Measurements from ENCODE around the gene SEPHS1.

DNA sequence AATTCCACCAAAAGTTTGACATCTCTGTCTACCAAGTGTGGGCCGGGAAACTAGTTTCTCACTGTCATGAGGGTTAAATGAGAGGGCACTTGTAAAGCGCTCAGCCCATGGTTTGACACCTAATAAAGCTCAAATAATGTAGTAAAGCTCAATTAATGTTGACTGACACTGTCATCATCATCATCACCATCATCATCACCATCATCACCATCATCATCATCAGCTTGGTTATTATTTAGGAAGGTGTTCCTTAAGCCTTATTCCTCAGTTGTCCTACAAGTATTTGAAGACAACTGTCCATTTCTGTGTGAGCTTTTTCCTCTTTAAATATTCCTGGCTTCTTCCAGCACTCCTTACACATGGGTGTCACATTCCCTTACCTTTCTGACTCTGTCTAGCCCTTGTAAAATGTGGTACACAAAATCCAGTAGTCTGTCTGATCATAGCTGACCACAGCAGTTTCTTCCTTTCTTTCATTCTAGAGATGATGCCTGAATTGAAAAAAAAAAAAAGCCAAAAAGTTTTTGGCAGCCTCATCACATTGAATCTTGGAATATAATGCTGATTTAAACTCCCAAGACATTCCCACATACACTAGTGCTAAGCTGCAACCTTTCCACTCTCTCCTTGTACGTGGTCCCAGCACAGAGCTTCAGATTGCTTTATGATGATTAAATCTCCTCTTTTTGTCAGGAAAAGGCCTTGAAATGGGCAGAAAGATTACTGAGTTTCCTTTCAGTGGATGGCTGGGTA is 40.6 kb upstream of the SEPHS1 start:
- TF ChIP-seq POLR2AphosphoS5 (IDR thresholded peaks at IDR 0.05; ENCODE audit: low read depth, low read length) (no peak), TAF1 (IDR thresholded peaks at IDR 0.05; ENCODE audit: low read depth, low read length) (no peak), POLR2A (IDR thresholded peaks at IDR 0.05; ENCODE audit: low read depth, low read length) (no peak)
